GM19023 (cell line): Measurements from ENCODE around the gene PCSK4.
"Not testable (repeated sequence)": the region's sequence is repeated elsewhere in the genome, so short reads cannot be mapped to it uniquely, and the experiment has no call there.

Experiments
- ATAC-seq: cut with Tn5 transposase; IDR thresholded peaks from one replicate; pipeline ENCODE4 v1.9.1; 2021; ENCODE audit warnings: mild to moderate bottlenecking, moderate library complexity; ENCODE audit not compliant: unreplicated experiment

Gene PCSK4

DNA sequence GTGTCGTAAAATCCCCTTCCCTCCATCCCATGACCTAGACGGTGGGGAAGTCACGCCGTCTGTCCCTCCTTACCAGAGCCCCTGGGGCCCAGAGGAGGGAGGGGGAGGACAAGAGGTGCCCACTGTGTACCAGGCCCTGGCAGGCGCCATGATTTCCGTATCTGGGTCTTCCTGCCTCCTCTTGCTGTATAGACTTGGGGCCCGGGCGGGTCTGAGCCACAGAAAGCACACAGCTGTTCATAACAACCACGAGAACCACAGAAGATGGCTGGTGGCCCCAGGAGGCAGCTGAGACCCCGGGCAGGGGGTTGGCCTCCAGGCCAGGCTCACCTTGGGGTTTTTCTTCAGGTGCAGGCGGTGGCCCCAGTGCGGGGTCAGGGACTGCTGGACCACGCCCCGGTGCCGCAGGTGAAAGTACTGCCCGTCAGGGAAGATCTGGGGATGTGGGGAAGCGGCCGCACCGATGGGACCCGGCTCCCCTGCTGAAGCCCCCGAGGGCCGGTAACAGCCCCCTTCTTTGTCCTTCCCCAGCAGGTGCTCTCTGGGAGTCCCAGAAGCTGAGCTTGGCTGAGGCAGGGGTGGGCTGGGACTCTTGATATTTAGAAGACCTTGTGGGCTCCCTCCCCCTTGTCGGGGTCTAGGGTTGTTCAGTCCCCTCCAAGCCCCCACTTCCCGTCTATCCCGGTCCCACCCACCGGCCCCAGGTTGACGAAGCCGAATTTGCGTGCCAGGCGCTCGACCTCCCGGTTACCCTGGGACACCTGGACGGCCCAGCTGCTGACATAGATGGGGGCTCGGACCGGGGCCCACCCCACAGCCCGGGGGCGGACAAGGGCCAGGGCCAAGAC lies 463 bp downstream of the PCSK4 start:
- ATAC-seq: no peak

DNA sequence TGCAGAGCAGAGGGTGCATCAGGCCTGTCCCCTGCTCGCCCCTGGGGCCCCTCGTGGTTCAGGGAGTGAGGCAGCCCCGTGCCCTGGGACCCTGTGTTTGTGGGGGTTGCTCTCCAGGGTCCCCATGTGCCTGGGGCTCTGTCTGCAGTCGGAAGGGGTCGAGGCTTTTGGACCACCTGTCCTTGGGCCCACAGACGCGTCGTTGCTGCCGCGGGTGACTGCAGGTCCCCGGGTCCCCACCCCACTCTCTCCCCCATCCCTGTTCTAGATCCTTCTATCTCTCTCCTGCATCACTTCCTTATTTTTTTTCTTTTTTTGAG lies 1.9 kb downstream of the PCSK4 start:
- no peak for ATAC-seq

DNA sequence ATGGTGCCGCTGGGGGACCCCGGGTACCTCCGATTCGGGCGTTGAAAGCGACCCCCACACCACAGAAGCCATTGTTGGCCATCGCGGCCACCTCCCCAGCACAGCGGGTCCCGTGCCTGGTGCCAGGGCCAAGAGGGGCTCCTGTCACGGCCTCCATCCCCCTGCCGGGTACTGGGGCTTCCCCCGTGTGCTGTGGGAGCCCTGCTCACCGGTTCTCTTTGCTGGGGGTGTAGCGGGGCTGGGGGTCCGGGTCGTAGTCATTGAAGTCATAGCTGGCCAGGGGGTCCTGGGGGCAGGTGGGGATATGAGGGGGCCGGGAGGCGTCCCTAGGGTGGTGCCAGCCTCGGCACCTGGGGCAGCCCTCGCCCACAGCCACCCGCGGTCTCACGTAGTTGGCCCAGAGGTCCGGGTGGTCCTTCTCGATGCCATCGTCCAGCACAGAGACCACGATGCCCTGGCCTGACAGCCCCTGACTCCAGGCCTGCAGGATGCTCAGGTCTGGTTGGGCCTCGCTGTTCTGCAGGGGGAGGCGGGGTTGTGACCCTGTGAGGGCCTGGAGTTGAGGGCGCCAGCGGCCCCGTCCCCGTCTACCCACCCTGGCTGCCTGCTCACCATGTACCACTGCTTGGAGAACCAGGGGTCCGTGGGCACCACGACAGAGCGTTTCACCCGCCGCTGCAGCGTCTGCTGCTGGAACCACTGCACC lies 2.4 kb downstream of the PCSK4 start:
- ATAC-seq: no peak

DNA sequence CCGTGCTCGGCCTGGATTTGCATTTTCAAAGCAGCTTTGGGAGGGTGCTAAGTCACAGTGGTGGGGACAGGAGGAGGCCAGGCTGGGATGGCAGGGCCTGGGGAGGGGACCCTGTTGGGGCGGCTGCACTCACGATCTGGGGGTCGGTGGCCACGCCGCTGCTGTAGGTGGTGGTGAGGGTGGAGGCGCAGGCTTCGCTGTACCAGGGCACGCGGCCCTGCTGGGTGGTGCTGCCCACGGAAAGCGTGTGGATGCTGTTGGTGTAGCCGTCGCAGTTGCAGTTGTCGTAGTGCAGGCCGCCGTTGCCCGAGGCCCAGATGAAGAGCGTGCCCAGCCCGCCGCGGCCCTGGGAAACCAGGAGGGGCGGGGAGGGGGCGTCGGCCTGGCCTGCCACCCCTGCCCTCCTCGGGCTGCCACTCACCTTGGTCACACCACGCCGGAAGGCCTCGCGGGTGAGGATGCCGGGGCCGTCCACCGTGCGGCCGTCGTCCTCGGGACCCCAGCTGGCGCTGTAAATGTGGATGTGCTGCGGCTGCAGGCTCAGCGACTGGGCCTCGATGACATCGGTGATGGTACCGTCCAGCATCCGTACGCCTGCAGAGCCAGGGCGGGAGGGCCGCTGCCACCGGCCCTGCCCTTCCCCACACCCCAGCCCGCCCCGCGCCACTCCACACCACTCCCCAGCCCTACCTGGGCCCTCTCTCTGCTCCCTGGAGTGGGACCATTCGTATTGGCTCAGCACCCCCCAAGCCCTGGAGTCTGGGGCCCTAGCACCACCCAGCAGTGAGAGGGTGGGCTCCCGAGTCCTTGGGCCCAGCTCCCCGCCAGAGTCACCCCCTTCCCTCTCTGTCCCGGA lies 3.2 kb downstream of the PCSK4 start:
- no peak for ATAC-seq

DNA sequence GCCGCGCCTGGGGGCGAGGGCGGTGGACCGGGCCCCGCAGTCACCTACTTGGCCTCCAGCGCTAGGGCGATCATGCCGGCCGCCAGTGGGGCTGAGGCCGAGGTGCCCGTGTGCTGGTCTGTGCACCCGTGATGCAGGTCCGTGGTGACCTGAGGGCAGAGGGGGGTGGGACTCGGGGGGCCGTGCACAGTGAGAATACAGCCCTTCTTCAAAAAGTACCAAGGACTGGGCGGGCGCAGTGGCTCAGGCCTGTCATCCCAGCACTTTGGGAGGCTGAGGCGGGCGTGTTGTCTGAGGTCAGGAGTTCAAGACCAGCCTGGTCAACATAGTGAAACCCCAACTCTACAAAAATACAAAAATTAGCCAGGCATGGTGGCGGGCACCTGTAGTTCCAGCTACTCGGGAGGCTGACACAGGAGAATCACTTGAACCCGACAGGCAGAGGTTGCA lies 6.1 kb downstream of the PCSK4 start:
- ATAC-seq: no peak

DNA sequence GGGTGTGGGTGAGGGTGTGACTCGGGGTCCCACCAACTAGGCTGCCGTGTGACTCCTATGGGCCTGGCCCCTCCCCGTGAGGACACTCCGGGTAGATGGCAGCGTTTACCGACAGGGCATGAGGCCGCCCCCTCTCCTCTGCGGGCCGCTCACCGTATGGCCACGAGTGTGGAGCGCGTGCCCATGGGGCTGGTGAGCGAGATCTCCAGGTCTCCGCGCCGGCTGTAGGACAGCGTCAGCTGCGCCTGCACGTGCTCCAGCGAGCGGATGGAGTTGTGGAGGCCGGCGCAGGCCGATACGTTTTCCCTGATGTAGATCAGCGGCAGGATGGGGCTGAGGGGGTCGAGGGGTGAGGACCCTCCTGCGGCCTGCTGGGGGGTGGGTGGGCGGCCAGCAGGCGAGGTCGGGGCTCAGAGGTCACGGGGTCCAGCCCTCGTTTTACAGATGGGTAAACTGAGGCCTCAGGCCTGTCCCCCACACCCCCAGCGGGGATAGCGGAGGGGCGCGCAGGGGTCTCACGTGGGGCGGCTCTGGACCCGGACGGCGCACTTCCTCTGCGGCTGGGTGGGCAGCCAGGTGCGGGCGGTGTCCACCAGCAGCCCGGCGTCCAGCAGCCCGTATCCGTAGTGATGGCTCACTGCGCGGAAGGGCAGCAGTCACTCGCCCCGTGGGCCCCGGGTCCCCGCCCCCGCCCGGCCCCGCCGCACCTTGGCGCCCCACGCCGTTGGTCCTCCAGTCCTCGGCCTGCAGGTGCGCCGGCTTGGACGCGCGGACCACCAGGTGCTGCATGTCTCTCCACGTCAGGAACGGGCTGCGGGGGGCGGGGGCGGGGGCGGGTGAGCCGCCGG lies 6.8 kb downstream of the PCSK4 start:
- no peak for ATAC-seq

DNA sequence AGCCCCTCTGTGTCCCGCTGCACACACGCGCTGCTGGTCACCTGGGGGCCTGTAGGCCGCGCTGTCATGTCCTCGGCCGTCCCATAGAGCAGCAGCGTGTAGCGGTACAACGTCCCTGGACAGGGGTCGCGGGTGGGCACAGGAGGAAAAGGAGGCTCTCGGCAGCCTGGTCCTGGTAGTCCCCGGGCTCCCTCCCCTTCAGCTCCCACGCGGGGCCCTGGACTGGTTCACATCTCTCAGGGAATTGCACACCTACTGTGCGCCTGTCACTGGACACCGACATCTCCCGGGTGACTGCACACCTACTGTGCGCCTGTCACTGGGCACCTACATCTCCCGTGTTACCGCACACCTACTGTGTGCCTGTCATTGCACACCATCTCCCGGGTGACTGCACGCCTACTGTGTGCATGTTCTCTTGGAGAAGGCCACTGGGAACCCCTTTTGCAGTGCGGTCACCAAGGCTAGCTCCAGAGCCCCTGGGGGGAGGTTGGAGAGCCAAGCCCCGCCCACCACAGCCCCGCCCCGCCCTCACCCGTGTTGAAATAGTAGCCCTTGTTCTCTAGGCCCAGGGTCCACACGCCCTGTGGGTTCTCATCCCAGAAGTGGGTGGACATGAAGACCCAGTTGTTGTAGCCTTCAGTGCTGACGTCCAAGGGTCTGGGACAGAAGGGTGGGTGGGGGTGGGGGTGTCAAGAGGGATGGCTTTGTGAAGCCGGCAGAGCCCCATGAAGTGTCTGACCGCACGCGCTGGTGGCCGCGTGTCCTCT lies 7.6 kb downstream of the PCSK4 start:
- no peak for ATAC-seq

DNA sequence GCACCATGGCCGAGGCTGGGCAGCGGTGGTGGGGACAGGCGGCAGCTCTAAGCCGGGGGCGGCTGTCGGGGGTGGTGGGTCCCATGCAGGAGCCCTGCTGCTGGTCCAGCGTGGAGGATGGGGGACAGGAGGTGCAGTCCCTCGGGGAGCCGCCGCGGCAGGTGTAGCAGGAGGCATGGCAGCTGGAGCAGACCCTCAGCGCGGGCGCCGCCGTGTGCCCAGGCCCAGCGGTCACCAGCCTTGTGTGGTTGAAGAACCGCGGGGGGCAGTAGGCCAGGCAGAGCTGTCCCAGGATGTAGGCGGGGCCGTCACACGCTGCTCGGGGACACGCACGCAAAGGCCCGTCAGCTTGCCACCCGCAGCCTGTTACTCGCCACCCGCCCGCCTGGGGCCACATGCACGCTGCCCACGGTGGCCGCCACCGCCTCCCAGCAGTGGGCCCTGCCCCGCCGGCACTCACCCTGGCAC lies 8.2 kb downstream of the PCSK4 start:
- ATAC-seq: no peak

DNA sequence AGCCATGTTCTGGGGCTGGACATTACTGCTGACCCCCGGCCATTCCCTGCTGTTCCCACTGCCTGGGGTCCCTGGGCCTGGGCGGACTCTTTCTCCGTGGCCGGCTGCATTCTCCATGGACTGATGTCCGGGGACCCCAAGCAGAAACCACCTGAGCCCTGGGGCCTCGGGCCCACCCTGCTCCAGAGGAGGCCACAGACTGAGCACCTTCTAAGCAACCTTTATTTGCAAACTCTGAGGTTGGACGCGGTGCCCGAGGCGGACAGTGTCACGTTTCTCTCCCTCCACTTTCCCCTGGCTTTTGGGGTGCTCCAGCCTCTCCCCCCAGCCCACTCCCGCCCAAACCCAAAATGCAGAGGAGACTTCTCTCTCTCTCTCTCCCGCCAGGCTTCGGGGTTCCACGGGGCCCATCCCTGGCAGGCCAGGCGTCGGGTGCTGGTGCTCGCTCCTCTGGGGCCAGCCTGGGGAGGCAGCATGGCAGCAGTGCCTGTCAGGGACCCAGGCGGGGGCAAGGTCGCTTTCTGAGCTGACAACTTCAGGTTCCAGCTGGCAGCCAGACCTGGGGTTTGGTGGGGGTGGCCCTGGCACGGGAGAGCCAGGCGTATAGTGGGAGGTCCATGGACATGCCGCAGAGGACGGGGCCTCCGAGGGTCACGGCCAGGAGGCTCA lies 8.8 kb downstream of the PCSK4 start:
- ATAC-seq: no peak

DNA sequence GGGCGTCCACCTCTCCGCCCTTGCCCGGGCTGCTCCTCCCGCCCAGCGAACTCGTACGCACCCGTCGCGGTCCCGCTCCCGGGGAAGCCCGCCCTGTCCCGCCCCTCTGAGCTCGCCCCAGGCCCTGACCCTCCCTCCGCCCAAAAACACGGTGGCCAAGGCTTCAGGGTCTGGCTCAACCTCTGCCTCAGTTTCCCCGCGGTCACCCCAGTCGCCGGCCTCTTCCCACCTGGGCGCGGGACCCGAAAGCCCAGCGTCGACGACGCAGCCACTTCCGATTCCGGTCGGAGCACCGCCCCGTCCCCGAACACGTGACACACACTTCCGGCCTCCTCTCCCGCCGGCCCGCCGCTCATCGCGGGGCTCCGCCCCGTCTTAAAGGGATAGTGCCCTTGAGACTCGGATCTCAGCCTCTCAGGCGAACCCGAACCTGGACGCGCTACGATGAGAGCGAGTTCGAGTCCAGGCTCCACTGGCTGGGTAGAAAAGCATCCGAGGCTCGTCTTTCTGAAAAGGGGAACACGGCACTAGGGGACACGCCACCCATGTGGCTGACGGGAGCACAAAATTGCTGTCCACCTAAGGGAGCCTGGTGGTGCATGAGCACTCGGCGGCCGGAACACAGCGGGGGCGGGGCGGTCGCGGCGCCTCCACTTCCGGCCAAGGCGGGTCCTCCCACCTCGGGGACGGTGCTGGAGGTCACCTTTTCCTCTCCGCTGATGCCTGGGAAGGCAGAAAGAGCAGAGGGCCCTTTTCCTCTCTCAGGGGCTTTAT lies 11.0 kb downstream of the PCSK4 start, which contains the start of gene C19orf25:
C19orf25 (minus strand) TSS at position 282 of the 774 bp plus-strand sequence. CDS start 312 bp downstream, outside the sequence.
- peak; percentile 84 for ATAC-seq

DNA sequence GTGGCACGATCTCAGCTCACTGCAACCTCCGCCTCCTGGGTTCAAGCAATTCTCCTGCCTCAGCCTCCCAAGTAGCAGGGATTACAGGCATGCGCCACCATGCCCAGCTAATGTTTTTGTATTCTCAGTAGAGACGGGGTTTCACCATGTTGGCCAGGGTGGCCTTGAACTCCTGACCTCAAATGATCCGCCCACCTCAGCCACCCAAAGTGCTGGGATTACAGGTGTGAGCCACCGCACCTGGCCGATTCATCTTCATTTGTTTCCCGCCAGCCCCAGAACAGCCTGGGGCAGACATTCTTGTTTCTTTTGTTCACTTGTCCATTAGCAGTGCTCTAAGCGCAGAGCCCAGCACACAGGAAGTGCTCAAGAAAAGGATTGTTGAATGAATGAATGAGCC lies 13.1 kb downstream of the PCSK4 start:
- not testable (repeated sequence) for ATAC-seq

DNA sequence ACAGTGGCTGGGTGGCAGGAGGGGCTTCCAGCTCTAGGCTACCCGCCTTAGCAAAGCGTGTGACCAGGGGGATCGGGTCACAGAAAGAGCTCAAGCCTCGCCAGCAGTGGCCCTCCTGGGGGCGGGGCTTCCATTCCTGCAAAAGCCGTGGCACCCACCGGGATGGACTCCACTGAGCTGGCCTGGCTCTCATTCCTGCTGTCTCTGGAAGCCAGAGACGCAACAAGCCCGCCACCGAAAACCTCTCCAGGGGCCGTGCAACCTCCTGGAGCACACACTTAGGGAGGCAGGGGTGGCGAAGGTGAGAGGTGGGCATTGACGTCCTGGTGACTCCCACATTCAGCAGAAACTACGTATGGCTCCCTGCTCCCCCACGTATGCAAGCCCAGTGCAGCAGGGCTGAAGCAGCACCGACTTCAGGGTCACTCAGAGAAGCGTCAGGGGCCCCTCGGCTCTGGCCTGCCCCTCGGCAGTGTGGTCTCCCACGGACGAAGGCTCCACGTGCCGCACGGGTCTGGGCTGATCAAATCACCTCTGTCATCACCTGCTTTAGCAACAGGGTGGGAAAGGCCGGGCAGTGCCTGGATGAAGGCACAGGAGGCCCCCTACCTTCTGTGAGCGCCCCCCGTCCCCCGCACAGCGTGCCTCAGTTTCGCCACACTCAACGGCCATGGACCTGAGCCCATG lies 14.3 kb downstream of the PCSK4 start:
- ATAC-seq: no peak

DNA sequence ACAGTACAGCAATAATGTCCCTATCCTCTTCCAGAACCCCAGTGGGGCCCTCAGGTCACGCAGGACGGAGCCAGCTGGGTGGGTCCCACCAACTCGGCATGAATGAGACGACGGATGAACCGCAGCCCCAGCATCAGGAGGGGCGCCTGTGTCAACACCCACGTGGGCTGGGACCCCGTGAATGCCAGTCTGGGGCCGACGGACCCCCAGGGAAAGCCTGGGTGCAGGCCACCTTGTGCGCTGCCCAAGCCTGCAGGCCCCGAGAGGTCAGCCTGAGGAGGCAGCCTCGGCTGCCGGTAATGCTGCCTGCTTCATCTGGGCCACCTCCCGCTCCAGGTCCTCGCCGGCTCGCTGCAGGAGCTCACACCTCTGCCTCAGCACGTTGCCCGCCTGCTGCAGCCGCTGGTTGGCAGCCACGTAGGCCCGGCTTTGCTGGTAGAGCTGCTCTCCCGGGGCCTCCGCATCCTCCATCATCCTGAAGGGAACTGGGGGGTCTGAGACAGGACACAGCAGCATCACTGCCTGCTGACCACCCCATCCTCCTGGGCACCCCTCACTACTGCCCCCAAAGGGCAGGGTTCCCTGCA lies 15.3 kb downstream of the PCSK4 start:
- no peak for ATAC-seq

DNA sequence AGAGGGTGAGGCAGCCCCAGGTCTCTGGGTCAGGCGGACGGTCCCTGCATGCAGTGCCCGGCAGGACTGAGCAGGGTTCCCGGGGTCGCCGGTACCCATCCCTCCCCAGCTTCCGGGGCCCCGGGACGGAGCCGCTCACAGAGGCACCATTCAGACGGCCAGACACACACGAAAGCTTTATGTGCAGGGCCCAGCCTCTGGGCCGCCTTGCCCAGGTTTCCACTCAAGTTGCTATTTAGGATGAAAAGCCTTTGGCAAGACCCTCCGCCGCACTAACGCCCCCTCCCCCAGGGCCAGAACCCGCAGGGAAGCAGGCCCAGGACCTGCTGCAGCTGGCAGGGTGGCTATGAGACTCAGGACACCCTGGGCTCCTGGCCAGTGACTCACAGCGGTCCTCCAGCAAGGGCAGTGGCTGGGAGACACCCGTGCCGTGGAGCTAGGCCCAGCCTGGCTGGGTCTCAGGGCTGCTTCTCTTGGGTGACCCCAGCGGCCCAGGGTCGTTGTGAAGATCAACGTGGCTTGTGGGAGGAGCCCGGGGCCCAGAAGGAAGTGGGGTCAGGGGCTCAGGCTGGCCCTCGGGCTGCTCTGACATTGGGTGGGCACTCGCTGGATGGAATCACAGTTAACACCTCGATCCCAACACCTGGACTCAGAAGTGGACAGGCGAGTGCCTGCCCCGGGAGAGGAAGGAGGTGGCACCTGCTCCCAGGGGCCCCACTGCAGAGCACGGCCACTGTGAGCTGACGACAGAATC lies 16.0 kb downstream of the PCSK4 start:
- no peak for ATAC-seq

DNA sequence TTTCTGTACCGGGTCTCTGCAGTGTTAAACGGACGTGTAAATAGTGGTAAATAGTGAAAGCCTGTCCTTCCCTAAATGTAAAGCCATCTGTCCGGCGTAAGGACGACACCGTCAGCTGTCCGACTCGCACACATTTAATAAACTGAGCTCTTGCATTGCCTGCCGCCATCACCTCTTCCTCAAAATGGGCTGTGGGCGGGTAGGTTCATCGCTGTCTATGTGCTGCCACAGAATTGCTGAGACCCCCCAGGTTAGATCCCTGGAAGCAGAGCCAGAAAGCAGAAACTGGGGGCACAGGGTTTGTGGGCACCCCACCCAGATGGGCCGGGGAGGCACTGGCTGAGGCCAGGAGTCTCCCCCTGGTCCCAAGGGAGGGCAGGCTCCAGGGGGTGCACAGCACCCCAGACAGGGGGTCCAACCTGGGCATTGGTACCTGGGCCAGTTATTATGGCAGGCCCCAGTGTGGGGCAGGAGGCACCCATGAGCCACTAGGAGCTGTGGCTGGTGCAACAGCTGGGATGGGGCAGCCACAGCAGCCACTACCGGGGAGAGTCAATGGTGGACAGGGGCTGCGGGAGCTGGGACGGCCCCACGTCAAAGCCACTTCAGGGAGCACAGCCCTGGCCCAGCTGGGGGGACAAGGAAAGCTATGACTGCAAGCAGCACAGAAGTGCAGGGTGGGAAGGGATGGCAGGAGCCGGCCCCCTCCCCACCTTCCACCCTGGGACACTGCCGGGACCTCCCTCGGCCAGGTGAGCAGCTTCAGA lies 16.9 kb downstream of the PCSK4 start:
- no peak for ATAC-seq
